Measurements from ENCODE around the gene EIF3A. TPM values are rescaled to one million over a fixed set of nuclear protein-coding genes. Genes with fewer than 3 reads are reported as not detected.
A peak's percentile ranks its signal among the peaks of the same experiment; 100 is the strongest.

EIF3A gene
- polyA plus RNA-seq, 3 donors = 18.8 to 49.1 (median 24.2) TPM

DNA sequence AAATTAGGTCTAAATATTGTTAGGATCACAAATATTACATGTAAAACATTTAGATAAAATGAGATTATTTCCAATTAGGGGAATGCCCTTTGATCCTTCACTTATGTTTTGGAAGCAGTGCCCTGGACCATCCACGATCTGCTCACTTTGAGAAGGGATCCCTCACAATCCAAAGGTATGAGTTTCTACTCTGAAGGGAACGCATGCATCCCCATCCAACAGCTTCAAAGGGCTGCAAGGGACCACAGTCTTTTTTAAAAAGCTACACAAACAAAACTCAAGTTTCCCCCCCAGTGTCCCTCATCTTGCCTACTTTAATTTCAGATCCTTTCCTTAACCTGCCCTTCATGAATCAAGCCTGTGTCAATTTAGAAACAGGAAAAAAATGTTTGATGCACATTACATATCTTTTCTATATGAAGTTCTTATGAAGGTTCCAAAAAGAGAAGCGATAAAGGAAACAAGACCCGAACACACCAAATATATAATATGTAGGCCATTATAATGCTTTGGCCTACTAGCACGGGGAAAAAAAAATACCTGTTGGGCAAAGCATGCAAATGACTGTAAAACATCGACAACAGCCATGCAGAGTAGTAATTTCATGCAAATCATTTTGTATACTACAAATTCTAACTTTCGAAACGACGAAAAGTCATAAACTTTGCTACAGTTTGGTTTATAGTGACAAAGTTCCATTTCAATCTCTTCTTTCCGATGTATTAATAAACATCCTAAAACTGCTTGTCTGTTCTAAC lies 2.0 kb downstream of the EIF3A start:
- peaks cover 65% of the 10 kb centered on the region for H4K20me1 ChIP-seq (ENCODE audit: insufficient read depth, low read length)
- TF ChIP-seq, protein P1, sequence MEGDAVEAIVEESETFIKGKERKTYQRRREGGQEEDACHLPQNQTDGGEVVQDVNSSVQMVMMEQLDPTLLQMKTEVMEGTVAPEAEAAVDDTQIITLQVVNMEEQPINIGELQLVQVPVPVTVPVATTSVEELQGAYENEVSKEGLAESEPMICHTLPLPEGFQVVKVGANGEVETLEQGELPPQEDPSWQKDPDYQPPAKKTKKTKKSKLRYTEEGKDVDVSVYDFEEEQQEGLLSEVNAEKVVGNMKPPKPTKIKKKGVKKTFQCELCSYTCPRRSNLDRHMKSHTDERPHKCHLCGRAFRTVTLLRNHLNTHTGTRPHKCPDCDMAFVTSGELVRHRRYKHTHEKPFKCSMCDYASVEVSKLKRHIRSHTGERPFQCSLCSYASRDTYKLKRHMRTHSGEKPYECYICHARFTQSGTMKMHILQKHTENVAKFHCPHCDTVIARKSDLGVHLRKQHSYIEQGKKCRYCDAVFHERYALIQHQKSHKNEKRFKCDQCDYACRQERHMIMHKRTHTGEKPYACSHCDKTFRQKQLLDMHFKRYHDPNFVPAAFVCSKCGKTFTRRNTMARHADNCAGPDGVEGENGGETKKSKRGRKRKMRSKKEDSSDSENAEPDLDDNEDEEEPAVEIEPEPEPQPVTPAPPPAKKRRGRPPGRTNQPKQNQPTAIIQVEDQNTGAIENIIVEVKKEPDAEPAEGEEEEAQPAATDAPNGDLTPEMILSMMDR (IDR thresholded peaks at IDR 0.05) = no peak

DNA sequence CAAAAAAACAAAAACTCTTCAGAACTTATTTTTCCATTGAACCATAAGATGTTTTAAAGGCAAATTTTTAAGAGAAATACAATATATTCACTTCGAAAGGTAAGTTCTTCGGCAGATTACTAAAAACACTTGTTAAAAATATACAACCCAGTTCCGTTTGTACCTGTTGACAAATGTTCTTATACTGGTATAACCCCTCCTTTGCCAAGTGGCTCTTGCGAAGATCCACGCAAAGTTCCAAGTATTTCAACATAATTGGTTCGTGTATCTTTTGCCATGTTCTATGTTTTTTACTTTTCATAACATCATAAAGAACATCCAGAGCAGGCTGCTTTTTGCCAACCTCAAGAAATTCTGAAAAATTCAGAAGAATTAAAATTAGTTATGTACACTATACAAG lies 7.0 kb downstream of the EIF3A start:
- Mint-ChIP-seq H3K27me3 (ENCODE audit: low read depth in 3 of 3) (peaks cover 0 to 1% (median 0%) of the 10 kb centered on the region in 3 donors), H3K4me3 (no peak overlapping the region), H3K36me3 (peaks cover 46 to 53% of the 10 kb centered on the region in 2 donors), H3K27ac (peak overlapping the region in 3 of 7 donors; percentile 6 to 63 (median 36)), H3K9me3 (peaks cover 0 to 5% (median 0%) of the 10 kb centered on the region in 7 donors), H3K4me1 (peaks cover 25% of the 10 kb centered on the region)
- peaks cover 97% of the 10 kb centered on the region for H4K20me1 ChIP-seq (ENCODE audit: insufficient read depth, low read length)
- no peak overlapping the region for H3K4me2 ChIP-seq (replicated peaks; ENCODE audit: extremely low read depth, low read length, poor library complexity, severe bottlenecking)
- H3K79me2 ChIP-seq (ENCODE audit: insufficient read depth, low read length) = peaks cover 100% of the 10 kb centered on the region
- peaks cover 27 to 34% of the 10 kb centered on the region in 2 donors for H3K4me1 ChIP-seq (ENCODE audit: control insufficient read depth in 1 of 2, insufficient read depth in 2 of 2, low read length in 2 of 2)
- no peak overlapping the region for H3K4me3 ChIP-seq (replicated peaks in 1 of 3; ENCODE audit: low read depth in 2 of 3, low read length in 3 of 3)
- no peak overlapping the region for H3K9ac ChIP-seq (ENCODE audit: insufficient read depth, low read length, poor library complexity, severe bottlenecking)
- peak overlapping the region in 1 of 2 donors; percentile 60 for H3K27ac ChIP-seq (ENCODE audit: low read depth in 1 of 2, low read length in 2 of 2)
- H2AFZ ChIP-seq (ENCODE audit: insufficient read depth, low read depth, low read length, poor library complexity, severe bottlenecking) = no peak overlapping the region
- H3K9me3 ChIP-seq (replicated peaks in 1 of 2; ENCODE audit: control insufficient read depth in 1 of 2, insufficient read depth in 1 of 2, low read length in 2 of 2) = no peaks in the 10 kb centered on the region
- DNase-seq = no peak
- WGBS (ENCODE audit: insufficient coverage) = 70% methylated on average over 2 of the region's 6 CpGs
- TF ChIP-seq, protein P1 (IDR thresholded peaks at IDR 0.05) = no peak
- no peaks in the 10 kb centered on the region for H3K27me3 ChIP-seq (ENCODE audit: control insufficient read depth in 2 of 2, insufficient read depth in 2 of 2, low read length in 2 of 2)
- intact Hi-C loops (cut with micrococcal nuclease) = no loop called here
- peaks cover 48 to 56% of the 10 kb centered on the region in 2 donors for H3K36me3 ChIP-seq (replicated peaks in 1 of 2; ENCODE audit: control insufficient read depth in 1 of 2, insufficient read depth in 2 of 2, low read length in 2 of 2)

More for the DNA sequence above, 2.0 kb downstream of the EIF3A start:
- peak overlapping the region; percentile 85 for H3K4me2 ChIP-seq (replicated peaks; ENCODE audit: extremely low read depth, low read length, poor library complexity, severe bottlenecking)
- intact Hi-C loops (cut with micrococcal nuclease) = loop anchor here (5.0 kb wide), 2 partner anchors 34 to 54 kb away; no protein-coding TSS in a partner anchor
- DNase-seq = no peak
- peaks cover 48 to 60% of the 10 kb centered on the region in 2 donors for H3K4me1 ChIP-seq (ENCODE audit: control insufficient read depth in 1 of 2, insufficient read depth in 2 of 2, low read length in 2 of 2)
- 15% methylated on average over 2 of the region's 10 CpGs for WGBS (ENCODE audit: insufficient coverage)
- H3K27ac ChIP-seq (ENCODE audit: low read depth in 1 of 2, low read length in 2 of 2) = peak overlapping the region in 1 of 2 donors; percentile 99
- peaks cover 84% of the 10 kb centered on the region for H3K79me2 ChIP-seq (ENCODE audit: insufficient read depth, low read length)
- Mint-ChIP-seq H3K27me3 (ENCODE audit: low read depth in 3 of 3) (peaks cover 0 to 1% (median 0%) of the 10 kb centered on the region in 3 donors), H3K27ac (peak overlapping the region; percentile 24 to 100 (median 98)), H3K36me3 (peaks cover 4 to 7% of the 10 kb centered on the region in 2 donors), H3K9me3 (peaks cover 0 to 8% (median 0%) of the 10 kb centered on the region in 7 donors), H3K4me1 (peaks cover 46% of the 10 kb centered on the region), H3K4me3 (peak overlapping the region; percentile 92 to 98)
- H2AFZ ChIP-seq (ENCODE audit: insufficient read depth, low read depth, low read length, poor library complexity, severe bottlenecking) = no peak overlapping the region
- H3K9me3 ChIP-seq (replicated peaks in 1 of 2; ENCODE audit: control insufficient read depth in 1 of 2, insufficient read depth in 1 of 2, low read length in 2 of 2) = no peaks in the 10 kb centered on the region
- H3K9ac ChIP-seq (ENCODE audit: insufficient read depth, low read length, poor library complexity, severe bottlenecking) = peak overlapping the region; percentile 100
- peaks cover 2 to 7% of the 10 kb centered on the region in 2 donors for H3K36me3 ChIP-seq (replicated peaks in 1 of 2; ENCODE audit: control insufficient read depth in 1 of 2, insufficient read depth in 2 of 2, low read length in 2 of 2)
- peak overlapping the region; percentile 81 to 94 (median 83) for H3K4me3 ChIP-seq (replicated peaks in 1 of 3; ENCODE audit: low read depth in 2 of 3, low read length in 3 of 3)
- no peaks in the 10 kb centered on the region for H3K27me3 ChIP-seq (ENCODE audit: control insufficient read depth in 2 of 2, insufficient read depth in 2 of 2, low read length in 2 of 2)
